HG03342 (cell line): ENCODE measurements around the gene NR2E1.

ENCODE experiments used
- ATAC-seq: cut with Tn5 transposase; IDR thresholded peaks from one replicate; pipeline ENCODE4 v1.9.1; 2021; ENCODE audit warnings: mild to moderate bottlenecking, moderate library complexity; ENCODE audit not compliant: unreplicated experiment

The NR2E1 gene

DNA sequence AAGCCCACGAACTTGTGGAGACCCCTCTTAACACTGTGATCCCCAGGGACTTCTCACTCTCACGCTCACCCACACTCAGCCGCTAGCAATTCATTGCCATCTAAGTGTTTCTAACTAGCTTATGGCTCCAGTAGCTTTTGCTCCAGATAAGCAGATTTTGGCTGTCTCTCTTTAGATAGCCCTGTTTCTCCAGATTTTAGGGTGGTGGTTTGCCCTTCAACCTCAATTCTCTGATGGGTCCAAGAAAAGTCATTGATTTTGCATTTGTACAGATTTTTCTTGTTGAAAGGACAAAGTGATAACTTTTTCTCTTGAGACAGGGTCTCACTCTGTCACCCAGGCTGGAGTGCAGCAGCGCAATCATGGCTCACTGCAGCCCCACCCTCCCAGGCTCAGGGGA lies 41.2 kb downstream of the NR2E1 start:
- no peak for ATAC-seq

DNA sequence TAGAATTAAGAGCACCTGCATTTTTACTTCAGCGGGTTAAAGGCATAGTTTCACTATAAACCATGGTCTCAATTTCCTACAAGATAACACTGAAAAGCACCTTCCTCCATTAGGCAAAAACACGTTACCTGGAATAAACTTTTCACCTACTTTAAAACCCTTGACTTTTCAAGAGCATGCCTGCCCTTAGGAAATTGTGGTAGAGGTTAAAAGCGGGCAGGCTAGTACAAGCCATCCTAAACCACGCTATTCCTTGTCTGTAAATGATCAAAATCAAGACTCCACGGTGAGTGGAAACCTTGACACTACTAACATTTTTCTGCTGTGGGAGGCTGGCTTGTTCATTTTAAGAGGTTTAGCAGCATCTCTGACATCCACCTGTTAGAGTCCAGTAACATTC lies 43.9 kb downstream of the NR2E1 start:
- no peak for ATAC-seq

DNA sequence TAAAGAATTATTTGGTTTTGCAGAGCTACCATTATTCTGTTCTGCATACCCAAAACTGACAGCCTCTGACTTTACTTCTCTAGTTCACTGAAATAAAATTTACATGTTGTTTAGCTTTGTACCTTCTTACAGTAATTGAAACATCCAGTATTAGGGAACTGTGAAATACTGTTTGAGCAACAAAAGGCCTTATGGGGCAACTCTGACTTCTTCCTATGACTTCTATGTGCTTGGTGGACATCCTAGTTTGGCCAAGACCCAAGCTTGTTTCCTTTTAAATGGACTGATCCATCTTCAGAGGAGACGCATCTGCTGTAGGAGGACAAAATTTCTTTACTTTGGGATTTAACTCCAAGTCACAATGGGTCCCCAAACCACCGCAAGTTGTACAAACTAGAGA lies 44.7 kb downstream of the NR2E1 start:
- ATAC-seq = no peak

DNA sequence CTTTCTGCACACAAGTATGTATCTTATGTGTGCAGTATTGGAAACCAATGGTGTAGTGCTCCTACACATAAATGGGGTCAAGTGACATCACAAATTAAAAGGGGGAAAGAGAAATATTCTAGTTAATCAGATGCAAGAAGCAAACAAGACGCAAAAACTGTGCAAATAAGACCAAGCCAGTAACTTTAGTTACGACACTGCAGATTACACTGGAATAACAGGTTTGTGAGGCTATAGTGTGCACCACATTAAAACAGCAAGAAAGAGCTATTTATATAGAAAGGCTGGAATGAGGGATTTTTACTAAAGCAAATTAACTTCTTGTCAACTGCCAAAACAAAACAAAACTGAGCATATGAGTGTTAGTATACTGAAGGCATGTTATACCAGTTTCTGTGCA lies 45.8 kb downstream of the NR2E1 start:
- ATAC-seq = no peak

DNA sequence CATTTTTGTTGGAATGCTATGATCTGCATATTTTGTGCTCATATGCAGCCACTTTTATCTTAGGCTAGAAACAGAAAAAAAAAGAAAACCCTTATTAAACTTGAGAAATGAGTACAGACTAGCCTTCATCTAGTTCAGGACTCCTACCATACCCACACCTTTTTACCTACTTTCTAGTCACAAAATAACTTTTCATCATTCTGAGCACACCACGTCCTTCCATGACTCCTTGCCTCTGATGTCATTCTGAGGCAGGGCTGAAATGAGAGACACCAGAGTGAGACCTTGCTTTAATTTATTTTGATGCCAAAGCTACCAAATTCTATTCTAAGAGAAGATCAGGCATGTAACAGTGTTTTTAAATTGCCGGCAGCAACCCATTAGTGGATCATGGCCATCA lies 56.2 kb downstream of the NR2E1 start:
- no peak for ATAC-seq

DNA sequence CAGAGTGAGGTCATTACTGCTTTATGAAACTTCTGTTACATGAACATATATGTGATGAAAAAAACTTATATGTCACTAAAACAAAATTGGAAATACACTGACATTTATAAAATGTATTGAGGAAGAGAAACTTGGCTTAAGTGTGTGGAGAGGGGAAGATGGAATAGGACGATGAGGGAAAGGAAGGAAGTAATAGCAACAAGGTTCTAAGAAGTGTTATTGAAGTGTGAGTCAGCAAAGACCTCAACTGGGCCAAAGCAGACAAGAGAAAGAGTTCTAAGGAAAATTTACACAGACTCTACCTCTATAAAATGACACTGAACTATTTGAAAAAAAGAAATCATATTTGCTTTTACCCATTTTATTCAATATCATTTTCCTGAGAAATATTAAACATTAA lies 56.7 kb downstream of the NR2E1 start:
- no peak for ATAC-seq

DNA sequence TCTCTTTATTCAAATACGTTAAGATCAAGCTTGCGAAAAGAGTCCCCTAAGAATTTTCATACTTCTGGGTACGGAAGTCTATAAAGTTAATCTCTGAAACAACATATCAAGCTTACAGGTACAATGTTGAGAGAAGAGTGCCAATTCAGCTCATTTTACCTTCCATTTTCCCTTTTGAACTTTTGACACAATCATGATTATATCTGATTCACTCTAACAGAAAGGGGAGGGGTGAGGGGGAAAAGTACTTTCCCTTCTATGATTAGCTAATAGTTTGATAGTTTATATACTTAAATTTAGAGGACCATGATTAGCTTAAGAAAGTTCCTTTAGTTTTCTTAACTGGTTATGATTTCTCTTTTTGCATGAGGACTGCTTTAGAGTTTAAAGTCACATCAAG lies 61.5 kb downstream of the NR2E1 start:
- no peak for ATAC-seq

DNA sequence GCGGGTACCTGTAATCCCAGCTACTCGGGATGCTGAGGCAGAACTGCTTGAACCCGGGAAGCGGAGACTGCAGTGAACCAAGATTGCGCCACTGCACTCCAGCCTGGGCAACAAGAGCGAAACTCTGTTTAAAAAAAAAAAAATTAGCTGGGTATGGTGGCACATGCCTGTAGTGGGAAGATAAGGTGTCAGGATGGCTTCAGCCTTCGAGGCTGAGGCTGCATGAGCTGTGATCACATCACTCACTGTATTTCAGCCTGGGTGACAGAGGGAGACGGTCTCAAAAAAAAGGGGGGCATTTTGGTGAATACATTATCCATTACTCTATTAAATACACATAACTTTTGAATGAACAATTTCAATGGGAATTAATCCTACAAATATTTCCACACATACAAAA lies 62.6 kb downstream of the NR2E1 start:
- ATAC-seq = no peak

DNA sequence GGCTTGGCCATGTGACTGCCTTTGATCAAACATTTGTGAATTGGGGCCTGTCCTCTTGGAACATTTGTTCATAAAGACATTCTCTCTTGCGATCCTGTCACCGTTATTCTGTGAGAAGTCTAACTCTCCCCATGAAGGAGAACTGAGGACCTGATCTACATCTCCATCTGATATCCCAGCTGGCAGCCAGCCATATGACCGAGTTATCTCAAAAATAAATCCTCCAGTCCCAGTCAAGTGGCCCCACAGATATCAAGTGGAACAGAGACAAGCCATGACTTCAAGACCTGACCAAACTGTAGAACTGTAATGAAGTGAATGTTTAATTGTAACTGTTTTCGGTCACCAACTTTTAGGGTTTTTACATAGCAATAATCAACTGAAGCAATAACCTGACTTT lies 69.3 kb downstream of the NR2E1 start:
- no peak for ATAC-seq

DNA sequence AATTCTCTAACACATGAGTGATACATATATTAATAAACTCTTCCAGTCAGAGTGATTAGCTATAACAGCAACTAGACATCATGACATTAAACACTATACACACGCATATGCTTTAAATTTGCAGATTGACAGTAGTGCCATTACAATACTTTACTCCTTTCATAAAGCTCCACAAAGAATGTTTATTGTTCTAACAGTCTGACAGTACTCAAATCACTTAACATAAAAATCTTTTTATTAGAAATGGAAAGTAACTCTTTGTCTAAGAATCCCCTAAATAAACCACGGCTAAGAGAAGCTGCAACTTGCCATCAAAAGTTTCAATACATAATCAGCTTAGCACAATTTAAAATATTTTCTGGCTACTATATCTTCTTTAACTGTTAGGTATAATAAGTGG lies 71.0 kb downstream of the NR2E1 start:
- no peak for ATAC-seq

DNA sequence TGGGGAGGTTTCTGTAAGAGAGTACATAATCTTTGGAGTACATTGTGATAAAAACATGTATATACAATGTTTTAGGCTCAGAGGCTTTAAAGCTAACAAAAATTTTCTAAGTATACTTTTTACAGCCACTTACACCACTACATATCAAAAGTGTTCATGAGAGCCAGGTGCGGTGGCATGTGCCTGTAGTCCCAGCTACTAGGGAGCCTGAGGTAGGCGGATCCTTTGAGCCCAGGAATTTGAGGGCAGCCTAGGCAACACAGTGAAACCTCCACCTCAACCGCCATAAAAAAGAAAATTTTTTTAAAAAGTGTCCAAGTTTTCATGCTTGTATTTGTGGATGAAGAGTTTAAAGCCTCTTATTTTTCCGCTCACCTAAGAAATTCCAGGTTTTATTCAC lies 72.5 kb downstream of the NR2E1 start:
- no peak for ATAC-seq
